K562 (cell line): ENCODE results near the gene DENND6B.

Experiments used
- C11orf30 ChIP-seq: fragments of 450-650 bp; IDR thresholded peaks from 2 replicates; pipeline ENCODE4 v1.6.1; 2016; ENCODE audit warnings: low read depth, mild to moderate bottlenecking
- FOXM1 ChIP-seq, 2 experiments: fragments of 450-650 bp in 1 of 2; sonication (generic) in 1 of 2; formaldehyde crosslinking in 1 of 2; IDR thresholded peaks; 2 replicates each; pipeline versions ENCODE4 v1.6.1 to v1.9.0; 2017 to 2022; ENCODE audit warnings: low read depth in 2 of 2, mild to moderate bottlenecking in 2 of 2, missing genetic modification reagents in 1 of 2, moderate library complexity in 1 of 2
- HDAC6 ChIP-seq: IDR thresholded peaks from 2 replicates; pipeline ENCODE4 v1.6.1; 2012; ENCODE audit warnings: low read depth, mild to moderate bottlenecking, control low read depth, inconsistent platforms, low read length, moderate library complexity
- JUND ChIP-seq, 2 experiments: IDR thresholded peaks; 2 replicates in 1 of 2; 3 replicates in 1 of 2; pipeline ENCODE4 v1.6.1; 2011; ENCODE audit warnings: borderline replicate concordance in 2 of 2, low read depth in 2 of 2, low read length in 2 of 2, improper control_type of control experiment in 1 of 2, missing biosample characterization in 1 of 2, missing genetic modification characterization in 1 of 2, missing genetic modification reagents in 1 of 2
- MTF1 ChIP-seq: fragments of 250-450 bp; sonication (Bioruptor Pico); IDR thresholded peaks from 2 replicates; pipeline ENCODE4 v1.9.0; 2021; ENCODE audit warnings: moderate library complexity, mild to moderate bottlenecking, inconsistent platforms, borderline replicate concordance
- ZNF174 ChIP-seq: fragments of 250-450 bp; sonication (Bioruptor Pico); IDR thresholded peaks from 2 replicates; pipeline ENCODE4 v1.4.0; 2020; ENCODE audit warnings: mild to moderate bottlenecking

GRCh38 chr22:50307890-50308596 is 18.8 kb downstream of the DENND6B start:
- TF ChIP-seq MTF1 (CRISPR knock-in tag) (no peak), ZNF174 (no peak), FOXM1 (IDR thresholded peaks at IDR 0.05; ENCODE audit: low read depth) (no peak), FOXM1 (CRISPR knock-in tag; IDR thresholded peaks at IDR 0.05; ENCODE audit: low read depth) (no peak), HDAC6 (no peak), C11orf30 (no peak), JUND (IDR thresholded peaks at IDR 0.05; ENCODE audit: borderline replicate concordance, low read depth, low read length) (no peak), JUND (tag; IDR thresholded peaks at IDR 0.05; ENCODE audit: borderline replicate concordance, low read depth, low read length) (no peak)
